AG04449 (cell line): ENCODE data around the gene WDR18.

Experiments used
- CTCF ChIA-PET: fragments of 350-600 bp; formaldehyde crosslinking; extraction: SDS; loops from one replicate; lab custom pipeline; 2021; ENCODE audit warnings: antibody characterized with exemption; lab: Yijun Ruan, JAX
- POLR2A ChIA-PET: fragments of 400-600, 350-600 bp; formaldehyde crosslinking; extraction: SDS; loops from one replicate; lab custom pipeline; 2020; ENCODE audit warnings: antibody characterized with exemption, inconsistent platforms; lab: Yijun Ruan, JAX
- DNase-seq: peaks from one replicate; pipeline ENCODE4 v3.0.0-alpha.2; 2010; ENCODE audit warnings: low read depth, low spot score
- H3K4me3 ChIP-seq: 2 replicates; pipeline ENCODE4 v1.5.1; 2011; ENCODE audit warnings: low read depth, mild to moderate bottlenecking, control low read depth, low read length
- TF ChIP-seq, protein P1 (sequence below): IDR thresholded peaks from one replicate; pipeline ENCODE4 v1.5.1; 2011; ENCODE audit warnings: mild to moderate bottlenecking, moderate library complexity, low read length, control low read depth, inconsistent platforms; ENCODE audit not compliant: insufficient read depth; ENCODE audit errors: missing control alignments

WDR18 gene

DNA sequence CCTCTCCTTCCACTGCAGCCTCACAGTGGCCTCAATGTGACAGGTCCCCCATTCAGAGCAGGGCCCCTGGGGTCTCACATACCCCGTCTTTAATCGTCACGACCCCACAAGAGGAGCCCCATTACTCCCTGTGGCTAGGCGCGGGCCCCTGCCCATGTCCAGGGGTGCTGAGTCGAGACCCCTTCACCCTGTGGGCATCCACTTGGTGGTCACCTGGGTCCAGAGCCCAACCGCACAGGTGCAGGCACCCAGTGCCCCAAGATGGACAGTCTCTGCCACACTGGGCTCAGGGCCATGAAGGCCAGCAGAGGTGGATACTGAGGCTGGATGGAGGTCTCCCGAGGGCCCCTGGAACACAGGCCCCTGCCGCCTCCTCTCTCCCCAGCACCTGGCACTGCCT lies 33.8 kb downstream of the WDR18 start:
- CTCF ChIA-PET = no interaction called here
- no peak for DNase-seq
- H3K4me3 ChIP-seq = no peak overlapping the region; the same call in 1 of the 2 replicates
- POLR2A ChIA-PET = no interaction called here
- TF ChIP-seq, protein P1, sequence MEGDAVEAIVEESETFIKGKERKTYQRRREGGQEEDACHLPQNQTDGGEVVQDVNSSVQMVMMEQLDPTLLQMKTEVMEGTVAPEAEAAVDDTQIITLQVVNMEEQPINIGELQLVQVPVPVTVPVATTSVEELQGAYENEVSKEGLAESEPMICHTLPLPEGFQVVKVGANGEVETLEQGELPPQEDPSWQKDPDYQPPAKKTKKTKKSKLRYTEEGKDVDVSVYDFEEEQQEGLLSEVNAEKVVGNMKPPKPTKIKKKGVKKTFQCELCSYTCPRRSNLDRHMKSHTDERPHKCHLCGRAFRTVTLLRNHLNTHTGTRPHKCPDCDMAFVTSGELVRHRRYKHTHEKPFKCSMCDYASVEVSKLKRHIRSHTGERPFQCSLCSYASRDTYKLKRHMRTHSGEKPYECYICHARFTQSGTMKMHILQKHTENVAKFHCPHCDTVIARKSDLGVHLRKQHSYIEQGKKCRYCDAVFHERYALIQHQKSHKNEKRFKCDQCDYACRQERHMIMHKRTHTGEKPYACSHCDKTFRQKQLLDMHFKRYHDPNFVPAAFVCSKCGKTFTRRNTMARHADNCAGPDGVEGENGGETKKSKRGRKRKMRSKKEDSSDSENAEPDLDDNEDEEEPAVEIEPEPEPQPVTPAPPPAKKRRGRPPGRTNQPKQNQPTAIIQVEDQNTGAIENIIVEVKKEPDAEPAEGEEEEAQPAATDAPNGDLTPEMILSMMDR = no peak

DNA sequence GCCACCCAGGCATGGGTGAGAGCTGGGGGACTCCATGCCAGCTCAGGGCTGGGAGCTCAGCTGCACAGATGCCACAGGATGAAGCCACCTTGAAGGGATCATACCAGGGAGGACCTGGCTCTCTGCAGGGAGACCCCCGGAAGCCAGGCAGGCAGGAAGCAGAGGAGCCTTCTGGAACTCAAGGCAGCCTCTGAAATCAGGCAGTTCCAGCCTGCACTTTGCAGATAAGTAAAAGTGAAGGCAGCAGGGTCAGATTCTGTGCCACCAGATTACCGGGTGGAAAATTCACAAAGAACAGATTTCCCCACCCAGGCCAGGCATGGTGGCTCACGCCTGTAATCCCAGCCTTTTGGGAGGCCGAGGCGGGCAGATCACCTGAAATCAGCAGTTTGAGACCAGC lies 34.2 kb downstream of the WDR18 start:
- no peak for DNase-seq
- POLR2A ChIA-PET = interaction anchor here (0.8 kb wide), 1 partner anchor 14 kb away, joined by 3 read pairs; no protein-coding TSS in a partner anchor
- peak overlapping the region; percentile 15; the same call in 1 of the 2 replicates for H3K4me3 ChIP-seq
- CTCF ChIA-PET = interaction anchor here (1.5 to 1.8 kb wide), 2 partner anchors 13 to 249 kb away, joined by 4 to 8 read pairs; no protein-coding TSS in a partner anchor
- TF ChIP-seq, protein P1 = no peak

DNA sequence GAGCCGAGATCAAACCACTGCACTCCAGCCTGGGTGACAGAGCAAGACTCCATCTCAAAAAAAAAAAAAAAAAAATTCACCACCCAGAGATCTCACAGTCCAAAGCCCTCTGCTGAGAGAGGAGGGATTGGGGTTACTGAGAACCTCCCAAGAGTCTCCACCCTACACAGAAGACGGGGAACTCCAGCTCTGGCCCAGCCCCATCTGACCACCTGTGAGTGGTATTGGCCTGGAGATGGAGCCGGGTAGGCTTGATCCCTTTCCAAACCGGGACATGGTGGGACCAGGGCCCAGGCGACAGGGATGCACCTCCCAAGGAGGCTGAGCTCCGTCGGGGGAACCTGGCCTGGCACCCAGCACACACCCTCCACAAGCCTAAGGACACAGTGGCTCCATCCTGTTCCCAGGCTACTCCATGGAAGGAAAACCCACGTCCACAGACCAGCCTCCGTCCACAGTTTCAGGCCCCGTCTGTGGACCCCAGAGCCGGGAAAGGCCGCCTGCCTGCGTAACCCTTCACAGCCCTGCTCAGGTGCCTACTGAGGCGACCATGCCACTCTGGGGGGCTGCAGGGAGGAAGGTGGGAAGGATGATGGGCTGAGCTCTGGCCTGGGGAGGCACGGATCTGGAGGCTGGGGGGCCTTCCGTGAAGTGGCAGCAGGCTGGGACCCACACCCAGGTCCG lies 34.9 kb downstream of the WDR18 start:
- ChIA-PET CTCF (interaction anchor here (0.9 to 1.8 kb wide), 7 partner anchors 9 to 249 kb away, joined by 3 to 8 read pairs (median 4); no protein-coding TSS in a partner anchor), POLR2A (interaction anchor here (0.8 kb wide), 1 partner anchor 15 kb away, joined by 3 read pairs; no protein-coding TSS in a partner anchor)
- no peak for DNase-seq
- TF ChIP-seq, protein P1 = no peak
- peak overlapping the region; percentile 98 for H3K4me3 ChIP-seq

DNA sequence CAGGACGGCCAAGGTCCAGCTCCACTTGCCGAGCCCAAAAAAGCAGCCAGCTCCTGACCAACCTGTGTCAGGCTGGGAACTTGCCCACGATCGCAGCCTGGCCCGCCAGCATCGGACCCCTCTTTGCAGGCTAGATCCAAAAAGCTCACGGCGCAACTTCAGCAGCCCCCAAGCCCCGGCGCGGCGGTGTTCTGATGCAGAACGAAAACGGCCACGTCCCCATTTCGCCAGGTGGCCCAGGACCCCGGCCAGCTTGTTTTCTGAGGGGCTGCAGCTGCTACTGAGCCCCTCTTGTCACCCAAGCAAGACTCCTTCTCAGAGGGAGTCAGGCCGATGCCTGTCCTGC lies 35.4 kb downstream of the WDR18 start:
- TF ChIP-seq, protein P1 = no peak
- peak overlapping the region; percentile 98 for H3K4me3 ChIP-seq
- ChIA-PET CTCF (interaction anchor here (0.9 to 1.8 kb wide), 7 partner anchors 10 to 248 kb away, joined by 3 to 8 read pairs (median 4); no protein-coding TSS in a partner anchor), POLR2A (no interaction called here)
- no peak for DNase-seq

DNA sequence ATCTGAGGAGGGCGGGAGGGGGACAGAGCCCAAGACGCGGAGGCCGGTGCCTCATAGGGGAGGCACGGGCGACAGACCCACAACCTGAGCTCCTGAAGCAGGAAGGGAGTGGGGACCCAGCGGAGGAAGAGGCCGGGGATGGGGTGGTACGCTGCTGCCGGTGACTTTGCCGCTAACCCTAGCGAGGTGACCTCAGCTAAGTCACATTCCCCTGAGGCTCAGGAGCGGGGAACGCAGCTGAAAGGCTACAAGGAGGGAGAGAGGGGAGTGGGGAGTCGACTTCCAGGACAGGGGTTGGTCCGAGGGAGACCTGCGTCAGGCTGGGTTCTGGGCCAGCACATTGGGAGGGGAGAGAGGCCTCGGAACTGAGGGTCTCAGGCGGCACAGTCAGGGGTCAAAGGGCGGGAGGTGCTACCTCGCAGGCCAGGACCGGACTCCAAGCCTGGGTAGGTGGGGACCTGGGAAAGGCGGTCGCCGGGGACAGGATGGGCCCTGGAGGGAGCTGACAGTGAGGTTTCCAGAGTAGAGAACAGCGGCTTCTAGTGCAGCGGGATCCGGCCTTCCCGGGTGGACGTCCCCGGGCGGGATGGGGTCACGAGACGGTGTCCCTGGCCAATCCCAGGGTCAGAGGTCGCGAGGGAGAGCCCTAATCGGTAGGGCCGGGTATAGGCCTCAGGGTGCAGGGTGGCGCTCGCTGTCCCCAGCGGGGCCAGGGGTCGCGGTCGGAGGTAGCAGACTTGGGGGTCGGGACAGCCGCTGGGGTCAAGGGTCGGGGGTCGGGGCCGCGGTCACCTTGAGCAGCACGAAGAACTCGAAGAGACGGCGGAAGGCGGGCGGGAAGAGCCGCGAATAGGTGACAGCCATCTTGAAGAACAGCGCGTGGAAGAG lies 36.1 kb downstream of the WDR18 start:
- TF ChIP-seq, protein P1 = no peak
- peak overlapping the region; percentile 98 for H3K4me3 ChIP-seq
- ChIA-PET POLR2A (interaction anchor here (1.2 kb wide), 1 partner anchor 10 kb away, joined by 4 read pairs; no protein-coding TSS in a partner anchor), CTCF (interaction anchor here (0.9 to 1.8 kb wide), 7 partner anchors 10 to 248 kb away, joined by 3 to 8 read pairs (median 4); no protein-coding TSS in a partner anchor)
- no peak for DNase-seq
